GM18870 (cell line): Measurements from ENCODE around the gene HSH2D.
"Not testable (repeated sequence)": the region's sequence is repeated elsewhere in the genome, so short reads cannot be mapped to it uniquely, and the experiment has no call there.

Experiments used
- ATAC-seq: cut with Tn5 transposase; IDR thresholded peaks from one replicate; pipeline ENCODE4 v1.9.1; 2021; ENCODE audit warnings: moderate library complexity; ENCODE audit not compliant: unreplicated experiment

Gene HSH2D

GRCh38 chr19:16119075-16119857, 24.2 kb upstream of the HSH2D start:
- not testable (repeated sequence) for ATAC-seq

- ATAC-seq, result no peak
Measured at GRCh38 chr19:16121141-16121540, 22.3 kb upstream of the HSH2D start.

- no peak for ATAC-seq
Measured at GRCh38 chr19:16121967-16122366, 21.5 kb upstream of the HSH2D start.

- ATAC-seq, result no peak
Measured at GRCh38 chr19:16124953-16125352, 18.5 kb upstream of the HSH2D start.

- no peak for ATAC-seq
Measured at GRCh38 chr19:16125737-16126495, 17.6 kb upstream of the HSH2D start.

- ATAC-seq, result no peak
Measured at GRCh38 chr19:16127080-16127479, 16.4 kb upstream of the HSH2D start.

GRCh38 chr19:16127776-16128371, 15.6 kb upstream of the HSH2D start:
- ATAC-seq, result no peak

GRCh38 chr19:16131648-16132047, 11.8 kb upstream of the HSH2D start:
- no peak for ATAC-seq

- no peak for ATAC-seq
Measured at GRCh38 chr19:16133818-16134217, 9.7 kb upstream of the HSH2D start.

GRCh38 chr19:16134510-16134909, 9.0 kb upstream of the HSH2D start:
- no peak for ATAC-seq

GRCh38 chr19:16135430-16136127, 7.9 kb upstream of the HSH2D start:
- ATAC-seq, result no peak

- no peak for ATAC-seq
Measured at GRCh38 chr19:16136185-16136999, 7.1 kb upstream of the HSH2D start.

- no peak for ATAC-seq
Measured at GRCh38 chr19:16139752-16140151, 3.7 kb upstream of the HSH2D start.

GRCh38 chr19:16141043-16141442, 2.4 kb upstream of the HSH2D start:
- no peak for ATAC-seq

- no peak for ATAC-seq
Measured at GRCh38 chr19:16142032-16142580, 1.4 kb upstream of the HSH2D start.

- ATAC-seq, result no peak
Measured at GRCh38 chr19:16144216-16144581, 714 bp downstream of the HSH2D start.

- no peak for ATAC-seq
Measured at GRCh38 chr19:16146112-16146511, 2.6 kb downstream of the HSH2D start.

GRCh38 chr19:16148443-16149229, 5.2 kb downstream of the HSH2D start:
- ATAC-seq, result no peak

GRCh38 chr19:16153582-16154336, 10.3 kb downstream of the HSH2D start:
- ATAC-seq, result no peak
